Loucy (cell line): ENCODE results near the gene CRYBB1.

Source experiments
- H2AFZ ChIP-seq: fragments of 200-600 bp; sonication (generic); 2 replicates; pipeline ENCODE4 v1.6.0; 2016; ENCODE audit warnings: antibody characterized with exemption, mild to moderate bottlenecking, low read length, moderate library complexity
- H3F3A ChIP-seq: fragments of 200-600 bp; 2 replicates; pipeline ENCODE4 v1.6.0; 2016; ENCODE audit warnings: antibody characterized with exemption, low read depth, mild to moderate bottlenecking
- H3K27me3 ChIP-seq: fragments of 200-600 bp; sonication (generic); 2 replicates; pipeline ENCODE4 v1.6.1; 2014; ENCODE audit warnings: low read length, mild to moderate bottlenecking; ENCODE audit not compliant: insufficient read depth, poor library complexity, severe bottlenecking
- H3K36me3 ChIP-seq: fragments of 200-600 bp; sonication (generic); 2 replicates; pipeline ENCODE4 v1.6.1; 2016; ENCODE audit warnings: low read length; ENCODE audit not compliant: insufficient read depth
- H3K4me1 ChIP-seq: fragments of 200-600 bp; sonication (generic); 2 replicates; pipeline ENCODE4 v1.5.1; 2014; ENCODE audit warnings: low read length, mild to moderate bottlenecking; ENCODE audit not compliant: insufficient read depth, poor library complexity, severe bottlenecking
- H3K4me2 ChIP-seq: fragments of 200-600 bp; sonication (generic); 2 replicates; pipeline ENCODE4 v1.6.0; 2014; ENCODE audit warnings: antibody characterized with exemption, low read length, low read depth, mild to moderate bottlenecking; ENCODE audit not compliant: poor library complexity, severe bottlenecking
- H3K4me3 ChIP-seq: fragments of 200-600 bp; sonication (generic); 2 replicates; pipeline ENCODE4 v1.5.1; 2014; ENCODE audit warnings: low read length, mild to moderate bottlenecking, mixed read lengths; ENCODE audit not compliant: poor library complexity, severe bottlenecking
- H3K79me2 ChIP-seq: fragments of 200-600 bp; sonication (generic); 2 replicates; pipeline ENCODE4 v1.6.1; 2014; ENCODE audit warnings: low read length; ENCODE audit not compliant: insufficient read depth
- H3K9ac ChIP-seq: fragments of 200-600 bp; sonication (generic); 2 replicates; pipeline ENCODE4 v1.6.0; 2014; ENCODE audit warnings: mild to moderate bottlenecking, low read depth, low read length, moderate library complexity; ENCODE audit not compliant: poor library complexity, severe bottlenecking
- H3K9me2 ChIP-seq: fragments of 200-600 bp; sonication (generic); replicated peaks from 2 replicates; pipeline ENCODE4 v1.6.1; 2016; ENCODE audit warnings: low read depth, low read length, mixed read lengths
- H3K9me3 ChIP-seq: fragments of 200-600 bp; sonication (generic); 2 replicates; pipeline ENCODE4 v1.6.1; 2014; ENCODE audit warnings: mild to moderate bottlenecking, antibody characterized with exemption, low read length, low read depth; ENCODE audit not compliant: insufficient read depth
- H4K20me1 ChIP-seq: fragments of 200-600 bp; sonication (generic); 2 replicates; pipeline ENCODE4 v1.6.0; 2014; ENCODE audit warnings: antibody characterized with exemption, low read length, mild to moderate bottlenecking; ENCODE audit not compliant: insufficient read depth, poor library complexity, severe bottlenecking
- CTCF ChIP-seq: fragments of 200-600 bp; sonication (generic); conservative IDR thresholded peaks from 2 replicates; pipeline ENCODE4 v1.5.1; 2014; ENCODE audit warnings: mild to moderate bottlenecking, antibody characterized with exemption, low read length
- EZH2phosphoT487 ChIP-seq: fragments of 200-600 bp; IDR thresholded peaks from 2 replicates; pipeline ENCODE4 v1.6.1; 2018; ENCODE audit warnings: antibody characterized with exemption, mild to moderate bottlenecking, moderate library complexity, borderline replicate concordance

The CRYBB1 gene

GRCh38 chr22:26619510-26619909, 1.7 kb upstream of the CRYBB1 start:
- Histone ChIP-seq H3K4me2 (no peak overlapping the region), H2AFZ (no peak overlapping the region), H3K4me3 (no peak overlapping the region), H3K9me3 (no peaks in the 10 kb centered on the region), H3K4me1 (peaks cover 18% of the 10 kb centered on the region), H3F3A (no peaks in the 10 kb centered on the region), H3K9ac (no peak overlapping the region), H3K27me3 (no peaks in the 10 kb centered on the region), H3K79me2 (no peaks in the 10 kb centered on the region), H3K36me3 (no peaks in the 10 kb centered on the region), H3K9me2 (no peaks in the 10 kb centered on the region), H4K20me1 (no peaks in the 10 kb centered on the region)
- no peak for TF ChIP-seq CTCF
- TF ChIP-seq EZH2phosphoT487: no peak

- Histone ChIP-seq H3K9ac (peak overlapping the region; percentile 34), H3K9me3 (no peaks in the 10 kb centered on the region), H3K79me2 (no peaks in the 10 kb centered on the region), H2AFZ (no peak overlapping the region), H3K4me3 (no peak overlapping the region), H3F3A (no peaks in the 10 kb centered on the region), H3K9me2 (no peaks in the 10 kb centered on the region), H4K20me1 (no peaks in the 10 kb centered on the region), H3K27me3 (no peaks in the 10 kb centered on the region), H3K36me3 (no peaks in the 10 kb centered on the region), H3K4me2 (no peak overlapping the region), H3K4me1 (peaks cover 18% of the 10 kb centered on the region)
- no peak for TF ChIP-seq EZH2phosphoT487
- TF ChIP-seq CTCF: no peak
Measured at GRCh38 chr22:26618455-26618854, 628 bp upstream of the CRYBB1 start.

GRCh38 chr22:26616650-26617049, 1.2 kb downstream of the CRYBB1 start:
- H3K9me3 ChIP-seq: no peaks in the 10 kb centered on the region
- H3K9me2 ChIP-seq: no peaks in the 10 kb centered on the region
- no peaks in the 10 kb centered on the region for H3K79me2 ChIP-seq
- no peak overlapping the region for H3K4me3 ChIP-seq
- no peak overlapping the region for H2AFZ ChIP-seq
- no peaks in the 10 kb centered on the region for H3F3A ChIP-seq
- H3K4me1 ChIP-seq: peaks cover 18% of the 10 kb centered on the region
- no peaks in the 10 kb centered on the region for H3K36me3 ChIP-seq
- no peaks in the 10 kb centered on the region for H3K27me3 ChIP-seq
- no peaks in the 10 kb centered on the region for H4K20me1 ChIP-seq
- H3K9ac ChIP-seq: no peak overlapping the region
- no peak overlapping the region for H3K4me2 ChIP-seq
- TF ChIP-seq CTCF: no peak
